Cardiac muscle cell (in vitro differentiated cells and primary cell): ENCODE data around the gene COL2A1. TPM values are rescaled to one million over a fixed set of nuclear protein-coding genes. Genes with fewer than 3 reads are reported as not detected.

Source experiments
- DNase-seq, 2 donors: peaks; one replicate each; pipeline versions ENCODE4 v3.0.0 to v3.0.0-alpha.2; 2010 to 2017; ENCODE audit warnings: low read depth in 1 of 2, low spot score in 1 of 2
- H3K27ac ChIP-seq: fragments of 200-600 bp; sonication (generic); 2 replicates; pipeline ENCODE4 v1.5.1; 2016
- H3K27me3 ChIP-seq: fragments of 200-600 bp; sonication (generic); 2 replicates; pipeline ENCODE4 v1.6.0; 2016; ENCODE audit warnings: control low read depth
- H3K36me3 ChIP-seq: fragments of 200-600 bp; sonication (generic); 2 replicates; pipeline ENCODE4 v1.5.1; 2016; ENCODE audit warnings: control low read depth
- H3K4me1 ChIP-seq: fragments of 200-600 bp; sonication (generic); 2 replicates; pipeline ENCODE4 v1.8.1; 2017; ENCODE audit warnings: low read depth, mild to moderate bottlenecking, mixed run types
- H3K4me3 ChIP-seq: fragments of 200-600 bp; sonication (generic); 2 replicates; pipeline ENCODE4 v1.5.1; 2016; ENCODE audit warnings: mild to moderate bottlenecking
- H3K9me3 ChIP-seq: fragments of 200-600 bp; sonication (generic); 2 replicates; pipeline ENCODE4 v1.5.1; 2017; ENCODE audit warnings: low read depth, mild to moderate bottlenecking, control low read depth
- CTCF ChIP-seq: IDR thresholded peaks from 2 replicates; pipeline ENCODE4 v1.5.1; 2012; ENCODE audit warnings: low read depth, mild to moderate bottlenecking, low read length
- polyA plus RNA-seq: library from polyadenylated mRNA; unstranded; fragments of >200 nt; fragmentation: Nextera tagmentation; extraction: Ambion mirVana; gene quantifications from 2 replicates; pipeline ENCODE4 v1.2.1, GENCODE V29; 2016
- total RNA-seq: library from RNA; depleted of rRNA; stranded (reverse); fragments of >200 nt; gene quantifications from 2 replicates; pipeline ENCODE4 v1.2.3, GENCODE V29; 2016

The COL2A1 gene
- total and polyA plus RNA-seq, 2 experiments from 2014 or later: 261 to 596 TPM

- DNase-seq: no peak
- Histone ChIP-seq H3K36me3 (no peaks in the 10 kb centered on the region), H3K27me3 (no peaks in the 10 kb centered on the region), H3K9me3 (no peaks in the 10 kb centered on the region), H3K27ac (no peak overlapping the region), H3K4me3 (no peak overlapping the region), H3K4me1 (no peaks in the 10 kb centered on the region)
- no peak for TF ChIP-seq CTCF
Measured at GRCh38 chr12:47945341-47945728, 58.9 kb downstream of the COL2A1 start.

DNA sequence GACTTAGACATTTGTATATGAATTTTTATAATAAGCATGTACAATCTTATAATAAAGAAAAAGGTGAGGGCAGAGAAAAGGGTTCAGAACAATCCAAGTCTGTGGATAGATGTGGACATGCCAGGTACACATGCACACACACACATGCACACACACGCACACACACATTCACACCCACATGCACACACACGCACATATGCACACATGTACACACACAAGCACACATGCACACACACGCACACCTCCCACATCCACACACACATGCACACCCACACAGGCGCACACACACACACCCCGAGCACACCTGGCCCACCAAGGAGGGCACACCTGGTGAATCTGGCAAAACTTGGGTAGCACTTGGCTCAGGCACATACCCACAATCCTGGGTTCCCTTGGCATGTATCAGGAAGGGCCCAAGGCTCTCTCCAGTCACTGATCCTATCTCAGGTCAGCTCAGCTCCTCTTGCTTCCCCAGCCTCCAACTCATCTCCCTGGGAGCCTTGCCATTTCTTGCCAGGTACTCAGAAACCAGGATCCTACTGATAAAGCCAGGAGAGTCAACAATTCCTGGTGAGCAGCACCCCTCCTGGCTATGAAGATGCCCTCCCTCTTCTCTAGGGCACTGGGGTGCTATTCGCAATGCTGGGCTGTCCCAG lies 59.5 kb downstream of the COL2A1 start:
- no peak overlapping the region for H3K4me3 ChIP-seq
- TF ChIP-seq CTCF: no peak
- no peaks in the 10 kb centered on the region for H3K9me3 ChIP-seq
- H3K27ac ChIP-seq: no peak overlapping the region
- DNase-seq: no peak
- no peaks in the 10 kb centered on the region for H3K27me3 ChIP-seq
- H3K4me1 ChIP-seq: no peaks in the 10 kb centered on the region
- H3K36me3 ChIP-seq: no peaks in the 10 kb centered on the region

DNA sequence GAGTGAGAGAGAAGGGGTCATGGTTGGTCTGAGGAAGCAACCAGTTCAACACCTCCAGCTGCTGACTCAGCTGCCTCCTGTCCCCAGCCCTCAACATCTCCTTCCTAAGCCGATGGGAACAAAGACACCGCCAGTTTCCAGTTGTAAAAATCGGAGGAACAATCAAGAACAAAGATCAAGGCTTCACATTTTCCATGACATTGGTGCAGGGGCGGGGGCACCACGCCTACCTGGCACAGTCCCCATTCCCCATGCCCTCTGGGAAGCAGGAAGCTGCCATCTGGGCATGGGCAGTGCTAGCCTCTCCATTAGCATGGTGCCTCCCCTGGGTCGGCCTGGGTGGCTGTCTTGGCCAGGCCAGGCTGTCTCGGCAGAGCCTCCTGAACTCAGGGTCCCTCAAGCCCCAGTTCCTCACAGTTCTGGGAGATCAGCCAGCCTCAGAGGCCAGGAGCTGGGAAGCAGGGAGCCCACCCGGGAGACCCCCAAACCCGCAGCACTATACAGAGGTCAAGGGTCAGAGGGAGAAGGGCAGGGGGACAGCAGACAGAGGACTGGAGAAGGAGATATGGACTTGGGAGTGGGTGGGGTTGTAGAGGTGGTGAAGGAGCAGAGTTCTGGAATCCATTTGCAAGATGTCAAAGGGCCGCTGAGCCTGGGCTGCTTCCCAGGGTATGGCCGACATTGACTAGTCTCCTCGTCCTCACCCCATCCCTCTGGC lies 60.5 kb downstream of the COL2A1 start:
- Histone ChIP-seq H3K36me3 (no peaks in the 10 kb centered on the region), H3K4me3 (no peak overlapping the region), H3K27ac (no peak overlapping the region), H3K9me3 (no peaks in the 10 kb centered on the region), H3K4me1 (peaks cover 5% of the 10 kb centered on the region), H3K27me3 (no peaks in the 10 kb centered on the region)
- DNase-seq: no peak
- TF ChIP-seq CTCF: no peak

DNA sequence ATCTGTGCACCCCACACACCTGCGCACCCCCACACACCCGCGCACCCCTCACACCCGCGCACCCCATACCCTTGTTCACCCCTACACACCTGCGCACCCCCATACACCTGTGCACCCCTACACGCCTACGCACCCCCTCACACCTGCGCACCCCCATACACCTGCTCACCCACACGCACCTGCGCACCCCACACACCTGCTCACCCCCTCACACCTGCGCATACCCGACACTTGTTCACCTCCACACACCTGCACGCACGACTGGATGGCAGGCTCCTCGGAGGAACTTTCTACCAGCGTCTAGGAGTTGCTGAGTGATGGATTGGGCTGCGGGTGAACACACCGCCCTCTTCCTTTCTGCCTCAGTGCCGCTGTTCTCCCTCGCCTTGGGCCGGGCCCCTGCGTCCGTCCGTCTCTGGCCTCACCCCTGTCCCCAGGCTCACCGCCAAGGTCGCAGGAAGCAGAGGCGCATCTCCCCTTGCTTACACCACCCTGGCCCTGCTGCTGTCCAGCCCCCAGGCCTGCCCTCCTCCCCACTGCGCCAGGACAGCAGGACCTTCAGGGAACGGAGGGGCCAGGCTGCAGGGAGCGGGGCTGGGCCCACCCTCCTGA lies 61.6 kb downstream of the COL2A1 start:
- no peaks in the 10 kb centered on the region for H3K27me3 ChIP-seq
- no peaks in the 10 kb centered on the region for H3K36me3 ChIP-seq
- no peaks in the 10 kb centered on the region for H3K9me3 ChIP-seq
- H3K4me3 ChIP-seq: no peak overlapping the region
- no peak for TF ChIP-seq CTCF
- H3K27ac ChIP-seq: no peak overlapping the region
- no peak for DNase-seq
- peaks cover 5% of the 10 kb centered on the region for H3K4me1 ChIP-seq

- H3K4me1 ChIP-seq: peaks cover 5% of the 10 kb centered on the region
- no peak overlapping the region for H3K4me3 ChIP-seq
- peak in 1 of 2 donors; percentile 9 for DNase-seq
- no peaks in the 10 kb centered on the region for H3K9me3 ChIP-seq
- H3K27me3 ChIP-seq: no peaks in the 10 kb centered on the region
- TF ChIP-seq CTCF: peak; percentile 28
- H3K27ac ChIP-seq: no peak overlapping the region
- H3K36me3 ChIP-seq: no peaks in the 10 kb centered on the region
Measured at GRCh38 chr12:47941871-47942613, 62.2 kb downstream of the COL2A1 start.
